Peyer's patch (tissue), 4 donors: Measurements from ENCODE around the gene AGAP3.

Source experiments
- CTCF ChIP-seq, 6 experiments: fragments of 450-650 bp in 4 of 6; fragments of 200-600 bp in 2 of 6; sonication (generic) in 1 of 6; IDR thresholded peaks; one replicate each; pipeline ENCODE4 v1.5.1; 2017 to 2019; ENCODE audit warnings: antibody characterized with exemption in 6 of 6, mild to moderate bottlenecking in 3 of 6, moderate library complexity in 1 of 6
- POLR2A ChIP-seq, 2 donors: fragments of 450-650 bp; IDR thresholded peaks; one replicate each; pipeline ENCODE4 v1.5.1; 2017; ENCODE audit warnings: antibody characterized with exemption in 2 of 2, mild to moderate bottlenecking in 2 of 2, moderate library complexity in 2 of 2

- TF ChIP-seq CTCF (IDR thresholded peaks at IDR 0.05) (no peak), POLR2A (IDR thresholded peaks at IDR 0.05) (no peak)
Observed at GRCh38 chr7:151078233-151079040, 7.8 kb upstream of the AGAP3 start.
